ENCODE data around the gene GNB3. TPM values are rescaled to one million over a fixed set of nuclear protein-coding genes. Genes with fewer than 3 reads are reported as not detected.
"Not testable (repeated sequence)": the region's sequence is repeated elsewhere in the genome, so short reads cannot be mapped to it uniquely, and the experiment has no call there.

Gene GNB3
- total and polyA plus RNA-seq, 4 donors, result 1.2 to 3.3 (median 1.7) TPM

DNA sequence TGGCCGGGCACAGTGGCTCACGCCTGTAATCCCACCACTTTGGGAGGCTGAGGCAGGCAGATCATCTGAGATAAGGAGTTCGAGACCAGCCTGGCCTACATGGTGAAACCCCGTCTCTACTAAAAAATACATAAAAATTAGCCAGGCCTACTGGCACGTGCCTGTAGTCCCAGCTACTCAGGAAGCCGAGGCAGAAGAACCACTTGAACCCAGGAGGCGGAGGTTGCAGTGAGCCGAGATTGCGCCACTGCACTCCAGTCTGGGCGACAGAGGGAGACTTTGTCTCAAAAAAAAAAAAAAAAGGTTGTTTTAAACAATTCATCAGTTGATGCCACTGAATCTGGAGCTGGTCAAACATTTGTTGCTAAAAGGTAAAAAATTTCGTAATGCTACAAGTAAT, 39.1 kb downstream of the GNB3 start:
- not testable (repeated sequence) for H3K9me3 ChIP-seq (ENCODE audit: control insufficient read depth in 4 of 4, insufficient read depth in 3 of 4, low read length in 3 of 4); H3K4me3 ChIP-seq; DNase-seq; H3K27me3 ChIP-seq (ENCODE audit: control insufficient read depth in 3 of 3, insufficient read depth in 3 of 3, low read length in 2 of 3); ATAC-seq (ENCODE audit: insufficient read depth, low FRiP score); H3K4me1 ChIP-seq (ENCODE audit: control insufficient read depth in 5 of 5, insufficient read depth in 5 of 5, low read length in 5 of 5); H3K9ac ChIP-seq (ENCODE audit: insufficient read depth in 1 of 2, low read length in 2 of 2)
- 48 to 57% methylated on average over 11 of the region's 11 CpGs for WGBS, 2 donors
- Histone ChIP-seq H3K36me3 (ENCODE audit: control insufficient read depth in 4 of 4, insufficient read depth in 4 of 4, low read length in 4 of 4) (peaks cover 3 to 16% (median 8%) of the 10 kb centered on the region in 4 donors), H3K27ac (ENCODE audit: low read depth in 1 of 2, low read length in 1 of 2) (peak overlapping the region in 1 of 2 donors; percentile 18)

DNA sequence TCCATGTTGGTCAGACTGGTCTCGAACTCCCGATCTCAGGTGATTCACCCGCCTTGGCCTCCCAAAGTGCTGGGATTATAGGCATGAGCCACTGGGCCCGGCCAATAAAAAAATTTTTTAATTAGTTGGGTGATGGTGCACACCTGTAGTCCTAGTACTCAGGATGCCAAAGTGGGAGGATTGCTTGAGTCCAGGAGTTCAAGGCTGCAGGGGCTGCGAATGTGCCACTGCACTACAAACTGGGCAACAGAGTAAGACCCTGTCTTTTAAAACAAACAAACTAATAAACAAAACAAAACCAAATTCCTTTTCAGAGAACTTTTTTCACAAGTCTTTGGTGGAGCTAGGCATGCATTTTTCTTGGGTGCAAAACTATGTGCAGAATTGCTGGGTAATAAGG, 42.5 kb downstream of the GNB3 start:
- TF ChIP-seq, protein P1, sequence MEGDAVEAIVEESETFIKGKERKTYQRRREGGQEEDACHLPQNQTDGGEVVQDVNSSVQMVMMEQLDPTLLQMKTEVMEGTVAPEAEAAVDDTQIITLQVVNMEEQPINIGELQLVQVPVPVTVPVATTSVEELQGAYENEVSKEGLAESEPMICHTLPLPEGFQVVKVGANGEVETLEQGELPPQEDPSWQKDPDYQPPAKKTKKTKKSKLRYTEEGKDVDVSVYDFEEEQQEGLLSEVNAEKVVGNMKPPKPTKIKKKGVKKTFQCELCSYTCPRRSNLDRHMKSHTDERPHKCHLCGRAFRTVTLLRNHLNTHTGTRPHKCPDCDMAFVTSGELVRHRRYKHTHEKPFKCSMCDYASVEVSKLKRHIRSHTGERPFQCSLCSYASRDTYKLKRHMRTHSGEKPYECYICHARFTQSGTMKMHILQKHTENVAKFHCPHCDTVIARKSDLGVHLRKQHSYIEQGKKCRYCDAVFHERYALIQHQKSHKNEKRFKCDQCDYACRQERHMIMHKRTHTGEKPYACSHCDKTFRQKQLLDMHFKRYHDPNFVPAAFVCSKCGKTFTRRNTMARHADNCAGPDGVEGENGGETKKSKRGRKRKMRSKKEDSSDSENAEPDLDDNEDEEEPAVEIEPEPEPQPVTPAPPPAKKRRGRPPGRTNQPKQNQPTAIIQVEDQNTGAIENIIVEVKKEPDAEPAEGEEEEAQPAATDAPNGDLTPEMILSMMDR (IDR thresholded peaks at IDR 0.05; ENCODE audit: control extremely low read depth, extremely low read depth), result no peak
- Histone ChIP-seq H3K9me3 (ENCODE audit: control insufficient read depth in 4 of 4, insufficient read depth in 3 of 4, low read length in 3 of 4) (no peaks in the 10 kb centered on the region), H3K4me1 (ENCODE audit: control insufficient read depth in 5 of 5, insufficient read depth in 5 of 5, low read length in 5 of 5) (no peaks in the 10 kb centered on the region), H3K27me3 (ENCODE audit: control insufficient read depth in 3 of 3, insufficient read depth in 3 of 3, low read length in 2 of 3) (no peaks in the 10 kb centered on the region), H3K4me3 (no peak overlapping the region), H3K9ac (ENCODE audit: insufficient read depth in 1 of 2, low read length in 2 of 2) (no peak overlapping the region), H3K36me3 (ENCODE audit: control insufficient read depth in 4 of 4, insufficient read depth in 4 of 4, low read length in 4 of 4) (peaks cover 0 to 13% (median 6%) of the 10 kb centered on the region in 4 donors), H3K27ac (ENCODE audit: low read depth in 1 of 2, low read length in 1 of 2) (no peak overlapping the region)
- ATAC-seq (ENCODE audit: insufficient read depth, low FRiP score) (no peak), DNase-seq (no peak)
- 97 to 100% methylated on average over 5 of the region's 5 CpGs for WGBS, 2 donors

- DNase-seq, result no peak
- TF ChIP-seq, protein P1 (IDR thresholded peaks at IDR 0.05; ENCODE audit: control extremely low read depth, extremely low read depth), result no peak
- Histone ChIP-seq H3K4me3 (no peak overlapping the region), H3K9me3 (ENCODE audit: control insufficient read depth in 4 of 4, insufficient read depth in 3 of 4, low read length in 3 of 4) (no peaks in the 10 kb centered on the region), H3K9ac (ENCODE audit: insufficient read depth in 1 of 2, low read length in 2 of 2) (no peak overlapping the region), H3K27me3 (ENCODE audit: control insufficient read depth in 3 of 3, insufficient read depth in 3 of 3, low read length in 2 of 3) (no peaks in the 10 kb centered on the region), H3K36me3 (ENCODE audit: control insufficient read depth in 4 of 4, insufficient read depth in 4 of 4, low read length in 4 of 4) (peaks cover 0 to 13% (median 6%) of the 10 kb centered on the region in 4 donors), H3K4me1 (ENCODE audit: control insufficient read depth in 5 of 5, insufficient read depth in 5 of 5, low read length in 5 of 5) (no peaks in the 10 kb centered on the region), H3K27ac (ENCODE audit: low read depth in 1 of 2, low read length in 1 of 2) (peak overlapping the region in 1 of 2 donors; percentile 1)
- 87 to 88% methylated on average over 11 of the region's 11 CpGs for WGBS, 2 donors
- ATAC-seq (ENCODE audit: insufficient read depth, low FRiP score), result no peak
Observed at GRCh38 chr12:6883683-6884082, 43.0 kb downstream of the GNB3 start.

DNA sequence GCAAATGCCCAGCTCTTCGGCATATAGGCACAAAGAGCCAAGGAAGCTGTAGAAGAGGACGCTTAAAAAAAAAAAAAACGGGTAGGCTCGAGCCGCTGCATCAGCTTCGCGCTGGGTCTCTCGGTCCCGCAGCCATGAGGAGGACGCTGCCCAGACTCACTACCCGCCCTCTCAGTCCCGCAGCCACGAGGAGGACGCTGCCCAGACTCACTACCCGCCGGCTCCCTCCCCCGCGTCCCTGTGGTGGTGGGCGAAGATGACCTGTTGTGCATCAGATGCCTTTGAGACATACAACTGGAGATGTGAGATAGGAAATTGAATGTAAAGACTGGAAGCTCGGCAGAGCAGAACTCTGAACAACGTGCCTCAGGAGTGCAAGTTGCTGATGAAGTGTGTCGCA, 43.8 kb downstream of the GNB3 start:
- DNase-seq (no peak), ATAC-seq (ENCODE audit: insufficient read depth, low FRiP score) (no peak)
- 88 to 93% methylated on average over 22 of the region's 22 CpGs for WGBS, 2 donors

DNA sequence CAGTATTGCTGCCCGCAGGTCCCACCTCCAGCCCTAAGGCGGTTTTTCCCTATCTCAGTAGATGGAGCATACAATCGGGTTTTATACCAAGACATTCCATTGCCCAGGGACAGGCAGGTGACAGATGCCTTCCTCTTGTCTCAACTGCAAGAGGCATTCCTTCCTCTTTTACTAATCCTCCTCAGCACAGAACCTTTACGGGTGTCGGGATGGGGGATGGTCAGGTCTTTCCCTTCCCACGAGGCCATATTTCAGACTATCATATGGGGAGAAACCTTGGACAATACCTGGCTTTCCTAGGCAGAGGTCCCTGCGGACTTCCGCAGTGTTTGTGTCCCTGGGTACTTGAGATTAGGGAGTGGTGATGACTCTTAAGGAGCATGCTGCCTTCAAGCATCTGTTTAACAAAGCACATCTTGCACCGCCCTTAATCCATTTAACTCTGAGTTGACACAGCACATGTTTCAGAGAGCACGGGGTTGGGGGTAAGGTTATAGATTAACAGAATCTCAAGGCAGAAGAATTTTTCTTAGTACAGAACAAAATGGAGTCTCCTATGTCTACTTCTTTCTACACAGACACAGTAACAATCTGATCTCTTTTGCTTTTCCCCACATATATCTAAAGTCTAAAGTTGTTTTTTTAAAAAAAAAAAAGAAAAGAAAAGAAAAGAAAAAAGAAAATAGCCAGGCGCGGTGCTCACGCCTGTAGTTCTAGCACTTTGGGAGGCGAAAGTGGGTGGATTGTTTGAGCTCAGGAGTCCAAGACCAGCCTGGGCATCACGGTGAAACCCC, 45.7 kb downstream of the GNB3 start:
- H3K4me1 ChIP-seq (ENCODE audit: control insufficient read depth in 5 of 5, insufficient read depth in 5 of 5, low read length in 5 of 5); H3K9ac ChIP-seq (ENCODE audit: insufficient read depth in 1 of 2, low read length in 2 of 2); DNase-seq; H3K9me3 ChIP-seq (ENCODE audit: control insufficient read depth in 4 of 4, insufficient read depth in 3 of 4, low read length in 3 of 4); ATAC-seq (ENCODE audit: insufficient read depth, low FRiP score); H3K27me3 ChIP-seq (ENCODE audit: control insufficient read depth in 3 of 3, insufficient read depth in 3 of 3, low read length in 2 of 3); H3K4me3 ChIP-seq: not testable (repeated sequence)
- peak overlapping the region in 1 of 2 donors; percentile 72 for H3K27ac ChIP-seq (ENCODE audit: low read depth in 1 of 2, low read length in 1 of 2)
- 55 to 62% methylated on average over 11 to 12 of the region's 15 CpGs for WGBS, 2 donors
- H3K36me3 ChIP-seq (ENCODE audit: control insufficient read depth in 4 of 4, insufficient read depth in 4 of 4, low read length in 4 of 4), result peaks cover 0 to 13% (median 6%) of the 10 kb centered on the region in 4 donors

More for the DNA sequence above, 43.8 kb downstream of the GNB3 start:
- Histone ChIP-seq H3K27me3 (ENCODE audit: control insufficient read depth in 3 of 3, insufficient read depth in 3 of 3, low read length in 2 of 3) (no peaks in the 10 kb centered on the region), H3K4me1 (ENCODE audit: control insufficient read depth in 5 of 5, insufficient read depth in 5 of 5, low read length in 5 of 5) (no peaks in the 10 kb centered on the region), H3K27ac (ENCODE audit: low read depth in 1 of 2, low read length in 1 of 2) (peak overlapping the region in 1 of 2 donors; percentile 33), H3K9me3 (ENCODE audit: control insufficient read depth in 4 of 4, insufficient read depth in 3 of 4, low read length in 3 of 4) (no peaks in the 10 kb centered on the region), H3K36me3 (ENCODE audit: control insufficient read depth in 4 of 4, insufficient read depth in 4 of 4, low read length in 4 of 4) (peaks cover 0 to 13% (median 6%) of the 10 kb centered on the region in 4 donors), H3K4me3 (no peak overlapping the region), H3K9ac (ENCODE audit: insufficient read depth in 1 of 2, low read length in 2 of 2) (no peak overlapping the region)
- TF ChIP-seq, protein P1 (IDR thresholded peaks at IDR 0.05; ENCODE audit: control extremely low read depth, extremely low read depth), result no peak

Data from lung (tissue), 12 donors.